OCI-LY3 (cell line): Measurements from ENCODE around the gene UQCC5.

Experiments
- EZH2phosphoT487 ChIP-seq: fragments of 200-600 bp; shearing (Covaris generic); IDR thresholded peaks from 2 replicates; pipeline ENCODE4 v1.6.1; 2018; ENCODE audit warnings: antibody characterized with exemption, mixed run types, low read depth
- TF ChIP-seq, protein P1 (sequence below): fragments of 200-600, 300-600 bp; sonication (generic); IDR thresholded peaks from 2 replicates; pipeline ENCODE4 v1.5.1; 2014; ENCODE audit warnings: antibody characterized with exemption, low read length, low read depth

DNA sequence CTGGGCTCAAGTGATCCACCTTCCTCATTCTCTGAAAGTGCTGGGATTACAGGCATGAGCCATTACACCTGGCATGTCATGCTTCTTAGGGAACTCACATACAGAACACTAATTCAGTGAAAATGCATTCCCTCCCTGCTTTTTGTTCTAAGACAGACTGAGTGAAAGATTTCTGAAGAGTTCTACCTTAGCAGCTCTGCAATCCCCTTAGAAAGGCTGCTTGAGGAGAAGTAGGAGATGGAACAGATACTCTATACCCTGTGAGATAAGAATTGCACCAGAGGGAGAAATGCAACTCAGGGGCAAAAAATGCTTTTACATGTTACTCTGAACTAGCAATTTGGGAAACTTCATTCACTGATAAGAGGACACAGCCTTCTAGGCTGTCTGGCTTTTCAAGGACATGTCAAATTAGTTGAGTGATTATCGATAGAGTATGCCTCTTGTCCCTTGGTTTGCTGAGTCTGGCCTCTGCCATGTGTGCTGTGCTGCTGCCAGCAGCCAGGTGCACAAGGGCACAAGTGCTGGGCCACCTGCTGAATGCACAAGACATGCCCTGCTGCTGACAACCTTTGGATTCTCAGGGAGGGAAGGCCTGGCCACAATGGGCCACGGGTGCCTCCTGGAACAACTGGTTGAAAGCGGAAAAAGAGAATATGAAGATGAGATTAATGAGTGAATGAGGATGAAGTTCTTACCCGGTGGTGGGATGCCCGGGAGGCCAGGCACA is 17.8 kb downstream of the UQCC5 start:
- TF ChIP-seq, protein P1, sequence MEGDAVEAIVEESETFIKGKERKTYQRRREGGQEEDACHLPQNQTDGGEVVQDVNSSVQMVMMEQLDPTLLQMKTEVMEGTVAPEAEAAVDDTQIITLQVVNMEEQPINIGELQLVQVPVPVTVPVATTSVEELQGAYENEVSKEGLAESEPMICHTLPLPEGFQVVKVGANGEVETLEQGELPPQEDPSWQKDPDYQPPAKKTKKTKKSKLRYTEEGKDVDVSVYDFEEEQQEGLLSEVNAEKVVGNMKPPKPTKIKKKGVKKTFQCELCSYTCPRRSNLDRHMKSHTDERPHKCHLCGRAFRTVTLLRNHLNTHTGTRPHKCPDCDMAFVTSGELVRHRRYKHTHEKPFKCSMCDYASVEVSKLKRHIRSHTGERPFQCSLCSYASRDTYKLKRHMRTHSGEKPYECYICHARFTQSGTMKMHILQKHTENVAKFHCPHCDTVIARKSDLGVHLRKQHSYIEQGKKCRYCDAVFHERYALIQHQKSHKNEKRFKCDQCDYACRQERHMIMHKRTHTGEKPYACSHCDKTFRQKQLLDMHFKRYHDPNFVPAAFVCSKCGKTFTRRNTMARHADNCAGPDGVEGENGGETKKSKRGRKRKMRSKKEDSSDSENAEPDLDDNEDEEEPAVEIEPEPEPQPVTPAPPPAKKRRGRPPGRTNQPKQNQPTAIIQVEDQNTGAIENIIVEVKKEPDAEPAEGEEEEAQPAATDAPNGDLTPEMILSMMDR: no peak
- no peak for TF ChIP-seq EZH2phosphoT487
